Muscle layer of colon (tissue), 2 donors: ENCODE data around the gene FECH.

ENCODE experiments used
- H3K27ac ChIP-seq: one replicate; pipeline ENCODE4 v1.7.0; 2013; ENCODE audit warnings: low read depth, mild to moderate bottlenecking, low read length, moderate library complexity
- H3K27me3 ChIP-seq, 2 donors: one replicate each; pipeline ENCODE4 v1.7.0; 2013; ENCODE audit warnings: low read length in 2 of 2, mild to moderate bottlenecking in 2 of 2; ENCODE audit not compliant: insufficient read depth in 2 of 2, control insufficient read depth in 1 of 2
- H3K36me3 ChIP-seq: one replicate; pipeline ENCODE4 v1.7.0; 2013; ENCODE audit warnings: mild to moderate bottlenecking, low read length; ENCODE audit not compliant: insufficient read depth
- H3K4me1 ChIP-seq: one replicate; pipeline ENCODE4 v1.7.0; 2013; ENCODE audit warnings: mild to moderate bottlenecking, low read length; ENCODE audit not compliant: insufficient read depth
- H3K4me3 ChIP-seq, 2 donors: one replicate each; pipeline ENCODE4 v1.7.0; 2013; ENCODE audit warnings: low read length in 2 of 2, low read depth in 1 of 2, mild to moderate bottlenecking in 1 of 2, moderate library complexity in 1 of 2
- H3K9ac ChIP-seq: one replicate; pipeline ENCODE4 v1.7.0; 2013; ENCODE audit warnings: low read length
- H3K9me3 ChIP-seq: one replicate; pipeline ENCODE4 v1.7.0; 2013; ENCODE audit warnings: mild to moderate bottlenecking, low read length
- donor health status: abdominal sarcoma.
- donor health status: Adenocarcinoma of cecum.

The FECH gene

GRCh38 chr18:57543560-57543959 lies 42.9 kb downstream of the FECH start:
- H3K4me1 ChIP-seq, result no peaks in the 10 kb centered on the region
- H3K4me3 ChIP-seq, result no peak overlapping the region
- no peaks in the 10 kb centered on the region for H3K9me3 ChIP-seq
- H3K36me3 ChIP-seq, result no peaks in the 10 kb centered on the region
- H3K9ac ChIP-seq, result no peak overlapping the region
- H3K27me3 ChIP-seq, result no peaks in the 10 kb centered on the region
- H3K27ac ChIP-seq, result no peak overlapping the region

DNA sequence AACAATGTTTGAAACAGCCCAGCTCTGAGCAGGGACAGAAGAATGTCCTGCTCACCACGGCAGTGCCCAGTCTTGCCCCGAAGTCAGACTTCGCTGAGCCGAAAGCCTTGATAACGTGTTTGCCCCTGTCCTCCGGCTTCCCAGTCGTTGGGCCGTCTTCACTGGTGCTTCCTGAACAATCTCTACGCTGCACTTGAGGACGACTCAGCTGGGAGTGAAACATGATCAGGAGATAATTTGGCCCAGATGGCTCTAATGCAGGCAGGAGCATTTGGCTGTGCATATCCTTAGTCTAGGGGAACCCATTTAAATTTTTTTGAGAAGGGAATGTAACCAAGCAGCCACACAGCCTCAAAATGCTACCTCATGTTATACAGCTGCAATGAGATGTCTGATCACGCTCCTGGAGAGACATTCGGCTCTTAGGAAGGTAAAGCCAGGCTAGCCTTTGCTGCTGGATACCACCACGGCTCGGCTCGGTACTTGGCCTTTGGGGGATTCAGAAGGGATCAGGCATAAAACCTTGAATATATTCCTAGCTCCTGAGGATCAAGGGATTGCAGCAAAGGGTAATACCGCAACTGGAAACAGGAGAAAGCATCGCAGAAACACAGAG lies 43.6 kb downstream of the FECH start:
- Histone ChIP-seq H3K4me3 (no peak overlapping the region), H3K9ac (no peak overlapping the region), H3K27me3 (no peaks in the 10 kb centered on the region), H3K4me1 (no peaks in the 10 kb centered on the region), H3K36me3 (no peaks in the 10 kb centered on the region), H3K9me3 (no peaks in the 10 kb centered on the region), H3K27ac (no peak overlapping the region)

DNA sequence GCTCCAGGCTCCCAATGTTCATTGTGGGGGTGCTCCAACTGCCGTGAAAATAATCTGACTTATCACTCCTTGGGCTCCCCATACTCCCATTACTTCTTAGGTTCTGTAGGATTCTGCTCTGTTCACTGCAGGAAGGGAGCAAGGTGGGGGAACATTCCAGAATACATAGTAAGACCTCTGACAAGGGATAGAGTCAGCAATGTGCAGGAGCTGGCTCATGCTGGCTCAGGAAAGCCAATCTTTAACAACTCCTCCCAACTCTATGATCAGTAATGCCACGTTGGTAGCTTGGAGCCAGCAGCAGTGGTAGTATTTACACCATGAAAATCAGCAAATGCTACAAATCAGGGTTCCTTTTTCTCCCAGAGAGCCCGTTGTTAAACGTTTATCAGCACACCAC lies 44.4 kb downstream of the FECH start:
- Histone ChIP-seq H3K27me3 (no peaks in the 10 kb centered on the region), H3K9me3 (no peaks in the 10 kb centered on the region), H3K27ac (no peak overlapping the region), H3K9ac (no peak overlapping the region), H3K4me1 (no peaks in the 10 kb centered on the region), H3K4me3 (no peak overlapping the region), H3K36me3 (no peaks in the 10 kb centered on the region)

DNA sequence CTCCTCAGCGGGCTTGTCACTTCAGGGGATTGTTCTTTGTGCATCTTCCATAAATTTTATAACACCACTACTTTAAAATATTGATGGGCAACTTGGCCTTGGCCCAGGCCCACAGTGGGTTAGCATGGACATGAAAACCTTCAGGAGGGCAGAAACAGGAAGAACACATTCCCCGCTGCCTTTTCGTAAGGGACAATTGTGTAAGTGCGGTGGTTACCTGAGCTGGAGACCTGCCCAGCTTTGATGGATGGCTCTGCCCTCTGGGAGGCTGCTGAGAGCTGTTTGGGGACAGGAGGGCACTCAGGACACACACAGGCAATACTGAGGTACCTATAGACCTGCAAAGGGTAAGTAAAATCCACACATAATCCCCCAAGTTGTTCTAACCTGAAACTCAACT lies 46.8 kb downstream of the FECH start:
- no peaks in the 10 kb centered on the region for H3K9me3 ChIP-seq
- H3K4me1 ChIP-seq, result no peaks in the 10 kb centered on the region
- H3K9ac ChIP-seq, result no peak overlapping the region
- H3K27me3 ChIP-seq, result no peaks in the 10 kb centered on the region
- H3K4me3 ChIP-seq, result no peak overlapping the region
- no peak overlapping the region for H3K27ac ChIP-seq
- no peaks in the 10 kb centered on the region for H3K36me3 ChIP-seq

GRCh38 chr18:57538614-57539013 lies 47.9 kb downstream of the FECH start:
- H3K27ac ChIP-seq, result no peak overlapping the region

GRCh38 chr18:57534511-57534909 lies 52.0 kb downstream of the FECH start:
- no peak overlapping the region for H3K4me3 ChIP-seq
- H3K27ac ChIP-seq, result no peak overlapping the region
- no peak overlapping the region for H3K9ac ChIP-seq
- H3K9me3 ChIP-seq, result no peaks in the 10 kb centered on the region
- H3K27me3 ChIP-seq, result no peaks in the 10 kb centered on the region
- H3K36me3 ChIP-seq, result no peaks in the 10 kb centered on the region
- no peaks in the 10 kb centered on the region for H3K4me1 ChIP-seq

More at GRCh38 chr18:57538614-57539013, 47.9 kb downstream of the FECH start:
- Histone ChIP-seq H3K9me3 (no peaks in the 10 kb centered on the region), H3K4me1 (no peaks in the 10 kb centered on the region), H3K36me3 (no peaks in the 10 kb centered on the region), H3K27me3 (no peaks in the 10 kb centered on the region), H3K9ac (no peak overlapping the region), H3K4me3 (no peak overlapping the region)

DNA sequence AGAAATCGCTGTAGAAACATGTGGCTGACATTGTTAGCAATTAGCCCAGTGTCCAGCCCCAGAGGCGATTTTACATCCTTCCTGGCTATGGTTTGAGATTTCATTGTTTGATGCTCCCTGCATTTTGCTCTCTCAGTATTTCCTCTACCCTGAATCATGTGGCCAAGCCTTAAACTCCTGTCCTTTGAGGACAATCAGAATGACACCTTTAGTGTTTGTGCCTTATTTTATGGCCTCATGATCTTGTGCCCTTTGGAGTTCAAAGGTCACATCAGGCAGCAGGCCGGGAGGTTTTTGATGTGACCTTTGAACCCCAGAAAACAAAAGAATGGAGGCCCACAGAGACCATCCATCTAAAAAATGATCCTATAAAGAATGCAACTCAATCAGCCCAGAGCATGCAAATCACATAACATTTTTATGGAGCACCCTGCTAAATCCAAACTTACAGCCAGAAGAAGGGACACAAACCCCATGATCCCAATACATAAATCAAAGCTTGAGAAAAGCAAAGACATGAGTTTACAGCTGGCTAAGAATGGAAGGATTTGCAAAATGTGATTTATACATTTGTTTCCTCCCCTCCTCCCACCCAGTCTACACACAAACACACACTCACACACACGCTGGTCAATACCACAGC lies 52.5 kb downstream of the FECH start:
- H3K4me1 ChIP-seq, result no peaks in the 10 kb centered on the region
- no peak overlapping the region for H3K9ac ChIP-seq
- no peaks in the 10 kb centered on the region for H3K27me3 ChIP-seq
- no peaks in the 10 kb centered on the region for H3K36me3 ChIP-seq
- no peak overlapping the region for H3K4me3 ChIP-seq
- H3K27ac ChIP-seq, result no peak overlapping the region
- H3K9me3 ChIP-seq, result no peaks in the 10 kb centered on the region

- Histone ChIP-seq H3K9me3 (no peaks in the 10 kb centered on the region), H3K27ac (no peak overlapping the region), H3K4me1 (no peaks in the 10 kb centered on the region), H3K9ac (no peak overlapping the region), H3K36me3 (no peaks in the 10 kb centered on the region), H3K27me3 (no peaks in the 10 kb centered on the region), H3K4me3 (no peak overlapping the region)
These were observed 53.3 kb downstream of the FECH start for GRCh38 chr18:57533006-57533867.

DNA sequence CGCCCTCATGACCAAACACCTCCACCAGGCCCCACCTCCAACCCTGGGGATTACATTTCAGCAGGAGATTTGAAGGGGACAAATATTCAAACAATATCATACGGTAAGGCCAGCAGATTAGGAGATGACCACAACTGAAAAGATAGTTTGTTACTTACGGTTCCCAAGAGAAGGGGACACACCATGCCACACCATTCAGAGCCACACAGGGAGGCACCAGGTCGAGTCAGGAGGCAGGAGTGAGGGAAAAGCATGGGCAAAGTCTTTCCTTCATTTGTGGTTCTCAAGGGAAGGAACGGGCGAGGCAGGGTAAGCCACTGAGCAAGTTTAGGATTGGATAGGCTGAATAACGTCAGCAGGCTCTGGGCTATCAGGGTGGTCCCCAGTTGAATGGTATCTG lies 57.4 kb downstream of the FECH start:
- Histone ChIP-seq H3K27me3 (no peaks in the 10 kb centered on the region), H3K4me3 (no peak overlapping the region), H3K9ac (no peak overlapping the region), H3K9me3 (no peaks in the 10 kb centered on the region), H3K36me3 (no peaks in the 10 kb centered on the region), H3K27ac (no peak overlapping the region), H3K4me1 (no peaks in the 10 kb centered on the region)

DNA sequence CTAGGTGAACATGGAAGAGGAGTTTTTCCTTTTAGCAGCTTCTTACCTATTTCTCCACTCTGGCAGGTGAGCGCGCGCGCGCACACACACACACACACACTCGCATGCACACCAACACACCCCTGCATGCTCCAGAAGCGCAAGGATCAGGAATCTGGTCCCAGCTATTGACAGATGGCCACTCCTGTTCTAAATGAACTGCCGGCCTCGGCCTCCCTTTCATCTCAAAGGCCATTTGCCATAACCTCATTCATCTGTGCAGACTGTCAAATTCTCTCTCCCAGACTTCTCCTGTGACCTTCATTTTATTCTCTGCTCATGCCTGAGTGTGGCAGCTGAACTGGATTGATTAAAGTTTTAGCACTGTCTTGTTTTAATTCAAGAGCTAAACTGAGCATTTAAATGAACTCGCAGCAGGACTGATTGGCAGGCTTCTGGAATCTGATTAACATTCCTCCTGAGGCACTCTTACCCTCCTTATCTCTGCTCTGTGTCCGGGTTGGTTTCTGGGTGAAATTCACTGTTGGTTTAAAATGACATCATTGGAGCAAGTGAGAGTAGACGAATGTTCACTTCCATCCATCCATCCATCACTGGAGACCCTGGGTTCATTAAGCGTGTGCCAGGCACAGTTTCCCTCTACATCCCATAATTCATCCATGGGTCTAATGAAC lies 58.8 kb downstream of the FECH start:
- no peaks in the 10 kb centered on the region for H3K27me3 ChIP-seq
- no peak overlapping the region for H3K9ac ChIP-seq
- no peak overlapping the region for H3K27ac ChIP-seq
- H3K4me3 ChIP-seq, result no peak overlapping the region
- H3K4me1 ChIP-seq, result no peaks in the 10 kb centered on the region
- no peaks in the 10 kb centered on the region for H3K9me3 ChIP-seq
- no peaks in the 10 kb centered on the region for H3K36me3 ChIP-seq

DNA sequence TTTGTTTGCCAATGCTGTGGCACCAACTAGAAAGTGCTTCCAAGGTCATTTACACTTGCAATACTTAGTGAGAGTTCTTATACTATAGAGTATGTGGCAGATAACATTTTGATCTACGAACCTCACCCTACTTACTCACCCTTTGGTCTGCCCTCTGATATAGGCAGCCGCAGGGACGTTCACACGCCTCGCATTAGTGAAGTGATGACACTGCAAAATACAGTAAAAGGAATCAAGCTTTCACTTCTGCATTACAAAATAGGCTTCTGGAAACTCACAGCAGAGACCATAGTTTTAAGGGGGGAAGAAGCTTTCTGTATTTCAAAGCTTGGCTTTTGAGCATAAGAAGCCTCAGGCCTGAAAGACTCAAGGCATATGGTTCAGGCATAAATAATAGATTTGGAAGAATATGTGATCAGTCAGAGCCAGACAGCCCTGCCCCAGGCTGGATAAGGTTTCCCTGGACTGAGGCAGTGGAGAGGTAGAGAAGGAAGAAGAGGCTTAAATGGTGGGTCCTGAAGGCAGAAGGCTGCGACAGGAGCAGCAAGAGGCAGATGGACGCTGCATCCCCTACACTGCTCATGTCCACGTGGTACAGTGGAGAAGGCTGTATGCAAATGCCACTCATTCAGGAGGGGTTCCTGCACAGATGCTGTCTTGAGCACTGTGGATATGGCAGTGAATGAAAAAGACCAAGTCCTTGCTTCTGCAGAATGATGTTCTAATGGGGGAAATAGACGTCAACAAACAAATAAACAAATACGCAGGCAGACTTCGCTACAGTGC lies 63.1 kb downstream of the FECH start:
- Histone ChIP-seq H3K4me3 (no peak overlapping the region), H3K36me3 (no peaks in the 10 kb centered on the region), H3K4me1 (no peaks in the 10 kb centered on the region), H3K9ac (no peak overlapping the region), H3K27ac (no peak overlapping the region), H3K9me3 (no peaks in the 10 kb centered on the region), H3K27me3 (no peaks in the 10 kb centered on the region)
